D721Med (cell line): ENCODE data around the gene BLOC1S1.

Experiments
- DNase-seq: peaks from one replicate; pipeline ENCODE4 v3.0.0; 2011; ENCODE audit warnings: low spot score; ENCODE audit not compliant: insufficient read length
- FAIRE-seq: peaks from 2 replicates; lab custom pipeline; 2011; peaks lifted over from hg19 to GRCh38; lab: Jason Lieb, UNC
- CTCF ChIP-seq: IDR thresholded peaks from 2 replicates; pipeline ENCODE4 v1.5.1; 2012; ENCODE audit warnings: mild to moderate bottlenecking, control low read depth; ENCODE audit not compliant: insufficient read depth; ENCODE audit errors: missing control alignments

BLOC1S1 gene

GRCh38 chr12:55694651-55695050, 21.2 kb upstream of the BLOC1S1 start:
- DNase-seq (no peak), FAIRE-seq (no peak)
- TF ChIP-seq CTCF = no peak

- no peak for TF ChIP-seq CTCF
- DNase-seq = no peak
- FAIRE-seq = no peak
Measured at GRCh38 chr12:55695349-55695748, 20.5 kb upstream of the BLOC1S1 start.

DNA sequence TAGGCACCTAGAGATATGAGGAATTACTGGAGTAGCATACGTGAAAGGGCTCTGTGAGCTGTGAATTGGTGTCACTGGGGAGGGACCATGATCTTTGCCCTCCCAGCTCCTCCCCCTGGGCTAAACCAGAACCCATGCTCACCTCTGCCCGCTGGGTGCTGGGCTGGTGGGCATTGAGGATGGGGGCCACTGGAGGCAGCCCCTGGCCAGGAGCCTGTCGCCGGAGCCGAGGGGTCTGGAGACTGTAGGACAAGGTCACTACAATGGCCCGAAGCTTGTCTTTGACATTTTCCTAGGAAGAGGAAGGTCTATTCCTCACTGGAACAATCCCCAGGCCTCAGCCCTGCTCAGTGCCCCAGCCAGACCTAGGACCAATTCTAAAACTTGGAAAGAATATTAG, 19.7 kb upstream of the BLOC1S1 start:
- no peak for FAIRE-seq
- TF ChIP-seq CTCF = no peak
- no peak for DNase-seq

DNA sequence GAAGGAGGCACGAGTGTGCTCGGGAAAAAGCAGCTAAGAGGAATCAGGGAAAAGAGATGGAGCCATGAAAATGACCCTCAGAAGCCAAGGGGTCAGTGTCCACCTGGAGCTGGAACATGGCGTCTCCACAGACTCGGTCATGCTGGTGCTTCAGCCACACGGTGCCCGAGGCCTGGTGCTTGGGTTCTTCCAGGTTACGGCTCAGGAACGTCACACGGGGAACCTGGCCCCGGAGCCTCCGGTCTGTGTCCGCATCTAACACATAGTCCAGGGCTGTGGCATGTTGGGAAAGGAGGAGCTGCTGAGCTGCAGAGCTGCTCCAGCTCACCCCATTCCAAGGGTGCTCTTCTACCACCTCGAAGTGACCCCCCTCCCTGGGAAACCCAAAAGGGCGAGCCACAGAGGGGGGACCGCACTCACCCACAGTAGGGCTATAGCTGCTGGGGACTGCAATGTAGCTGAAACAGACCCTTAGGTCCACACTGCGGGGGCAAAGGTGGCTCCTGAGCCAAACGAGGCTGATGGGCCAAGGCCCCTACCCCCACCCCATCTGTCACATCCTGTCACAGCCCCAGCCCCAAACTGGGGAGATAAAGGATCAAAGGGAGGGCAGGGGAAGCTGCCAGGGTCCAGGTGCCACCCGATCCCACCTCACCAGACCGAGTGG, 18.9 kb upstream of the BLOC1S1 start:
- DNase-seq (no peak), FAIRE-seq (no peak)
- TF ChIP-seq CTCF = no peak

DNA sequence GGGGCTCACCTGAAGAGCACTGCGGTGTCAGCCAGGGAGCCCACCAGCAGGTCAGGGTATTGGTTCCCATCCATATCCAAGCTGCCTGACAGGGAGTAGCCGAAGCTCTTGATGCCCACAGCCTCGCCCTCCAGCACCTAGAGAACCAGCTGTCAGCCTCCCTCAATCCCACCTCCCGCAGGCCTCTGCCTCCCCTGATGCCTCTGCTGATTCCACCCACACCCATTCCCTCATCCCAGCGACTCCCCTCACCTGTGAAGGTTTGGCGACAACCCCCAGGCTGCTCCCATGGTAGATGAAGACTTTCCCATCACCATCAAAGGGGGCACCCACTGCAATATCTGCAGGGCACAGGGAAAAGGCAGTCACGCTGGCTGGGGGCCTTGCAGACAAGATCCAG, 18.2 kb upstream of the BLOC1S1 start:
- TF ChIP-seq CTCF = no peak
- DNase-seq (no peak), FAIRE-seq (no peak)

DNA sequence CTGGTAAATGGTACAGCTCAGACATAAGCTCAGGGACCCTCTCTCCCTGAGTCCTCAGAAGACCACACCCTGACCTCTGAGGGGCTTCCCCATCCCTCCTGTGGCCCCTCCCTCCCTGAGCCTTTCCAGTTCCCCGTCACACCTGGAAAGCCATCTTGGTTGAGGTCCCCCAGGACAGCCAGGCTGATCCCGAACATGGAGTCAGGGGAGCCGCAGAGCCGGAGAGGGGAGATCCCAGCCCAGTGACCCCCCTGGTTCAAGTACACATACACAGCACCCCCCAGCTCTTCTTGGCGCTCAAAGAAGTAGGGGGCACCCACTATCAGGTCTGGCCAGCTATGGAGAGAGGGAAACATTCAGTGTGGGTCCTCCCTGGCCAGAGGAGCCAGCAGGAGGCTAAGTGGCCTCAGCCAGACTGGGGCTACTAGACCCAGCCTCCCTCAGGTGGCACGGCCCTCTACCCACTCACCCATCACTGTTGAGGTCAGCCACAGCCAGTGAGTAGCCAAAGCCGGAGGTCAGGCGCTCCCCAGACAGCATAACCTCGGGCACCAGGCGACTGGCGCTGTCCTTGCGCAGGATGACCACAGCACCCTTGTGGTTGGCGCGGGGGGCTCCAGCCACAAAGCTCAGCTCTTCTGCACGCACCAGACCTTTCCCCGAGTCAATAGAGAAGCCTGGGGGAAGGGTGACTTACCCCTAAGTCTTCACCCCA, 17.4 kb upstream of the BLOC1S1 start:
- FAIRE-seq = no peak
- no peak for TF ChIP-seq CTCF

GRCh38 chr12:55698965-55699364, 16.9 kb upstream of the BLOC1S1 start:
- no peak for TF ChIP-seq CTCF
- FAIRE-seq = no peak
- DNase-seq = no peak

More for the DNA sequence above, 17.4 kb upstream of the BLOC1S1 start:
- DNase-seq = no peak
